ENCODE data around the gene RAD21L1. TPM values are rescaled to one million over a fixed set of nuclear protein-coding genes. Genes with fewer than 3 reads are reported as not detected.

Gene RAD21L1
- total RNA-seq, 2 donors from 2014 or later = not detected

- Histone ChIP-seq H3K27me3 (no peaks in the 10 kb centered on the region), H3K4me1 (peaks cover 0 to 6% of the 10 kb centered on the region in 2 donors), H3K4me3 (no peak overlapping the region), H3K9me3 (no peaks in the 10 kb centered on the region), H3K36me3 (no peaks in the 10 kb centered on the region), H3K27ac (no peak overlapping the region)
- no peak for TF ChIP-seq CTCF (IDR thresholded peaks at IDR 0.05)
- no peak for DNase-seq (ENCODE audit: low spot score)
Observed at GRCh38 chr20:1292620-1293019, 66.8 kb downstream of the RAD21L1 start.

- Histone ChIP-seq H3K9me3 (no peaks in the 10 kb centered on the region), H3K27me3 (no peaks in the 10 kb centered on the region), H3K27ac (no peak overlapping the region), H3K4me3 (no peak overlapping the region), H3K36me3 (no peaks in the 10 kb centered on the region), H3K4me1 (peaks cover 0 to 6% of the 10 kb centered on the region in 2 donors)
- TF ChIP-seq CTCF (IDR thresholded peaks at IDR 0.05) = no peak
- no peak for DNase-seq (ENCODE audit: low spot score)
Observed at GRCh38 chr20:1293641-1294379, 68.0 kb downstream of the RAD21L1 start.

- Histone ChIP-seq H3K36me3 (no peaks in the 10 kb centered on the region), H3K27ac (no peak overlapping the region), H3K4me1 (peaks cover 0 to 6% of the 10 kb centered on the region in 2 donors), H3K27me3 (no peaks in the 10 kb centered on the region), H3K9me3 (no peaks in the 10 kb centered on the region), H3K4me3 (no peak overlapping the region)
- TF ChIP-seq CTCF (IDR thresholded peaks at IDR 0.05) = no peak
- no peak for DNase-seq (ENCODE audit: low spot score)
Observed at GRCh38 chr20:1294497-1294896, 68.7 kb downstream of the RAD21L1 start.

GRCh38 chr20:1295276-1295930 is 69.6 kb downstream of the RAD21L1 start:
- Histone ChIP-seq H3K9me3 (no peaks in the 10 kb centered on the region), H3K4me3 (no peak overlapping the region), H3K27me3 (no peaks in the 10 kb centered on the region), H3K27ac (no peak overlapping the region), H3K4me1 (peaks cover 0 to 6% of the 10 kb centered on the region in 2 donors), H3K36me3 (no peaks in the 10 kb centered on the region)
- no peak for DNase-seq (ENCODE audit: low spot score)
- TF ChIP-seq CTCF (IDR thresholded peaks at IDR 0.05) = no peak

GRCh38 chr20:1296117-1296610 is 70.3 kb downstream of the RAD21L1 start:
- no peak for DNase-seq (ENCODE audit: low spot score)
- TF ChIP-seq CTCF (IDR thresholded peaks at IDR 0.05) = no peak
- H3K9me3 ChIP-seq = no peaks in the 10 kb centered on the region
- no peak overlapping the region for H3K27ac ChIP-seq
- peaks cover 0 to 5% of the 10 kb centered on the region in 2 donors for H3K4me1 ChIP-seq
- no peak overlapping the region for H3K4me3 ChIP-seq
- H3K36me3 ChIP-seq = no peaks in the 10 kb centered on the region
- no peaks in the 10 kb centered on the region for H3K27me3 ChIP-seq

Data from right atrium auricular region (tissue), 2 donors.